Germinal center (tissue), 1 donor: Measurements from ENCODE around the gene CIRBP.

Source experiments
- DNase-seq: peaks from one replicate; pipeline ENCODE4 v3.0.0; 2012; ENCODE audit warnings: mixed read lengths, low spot score

CIRBP gene

DNA sequence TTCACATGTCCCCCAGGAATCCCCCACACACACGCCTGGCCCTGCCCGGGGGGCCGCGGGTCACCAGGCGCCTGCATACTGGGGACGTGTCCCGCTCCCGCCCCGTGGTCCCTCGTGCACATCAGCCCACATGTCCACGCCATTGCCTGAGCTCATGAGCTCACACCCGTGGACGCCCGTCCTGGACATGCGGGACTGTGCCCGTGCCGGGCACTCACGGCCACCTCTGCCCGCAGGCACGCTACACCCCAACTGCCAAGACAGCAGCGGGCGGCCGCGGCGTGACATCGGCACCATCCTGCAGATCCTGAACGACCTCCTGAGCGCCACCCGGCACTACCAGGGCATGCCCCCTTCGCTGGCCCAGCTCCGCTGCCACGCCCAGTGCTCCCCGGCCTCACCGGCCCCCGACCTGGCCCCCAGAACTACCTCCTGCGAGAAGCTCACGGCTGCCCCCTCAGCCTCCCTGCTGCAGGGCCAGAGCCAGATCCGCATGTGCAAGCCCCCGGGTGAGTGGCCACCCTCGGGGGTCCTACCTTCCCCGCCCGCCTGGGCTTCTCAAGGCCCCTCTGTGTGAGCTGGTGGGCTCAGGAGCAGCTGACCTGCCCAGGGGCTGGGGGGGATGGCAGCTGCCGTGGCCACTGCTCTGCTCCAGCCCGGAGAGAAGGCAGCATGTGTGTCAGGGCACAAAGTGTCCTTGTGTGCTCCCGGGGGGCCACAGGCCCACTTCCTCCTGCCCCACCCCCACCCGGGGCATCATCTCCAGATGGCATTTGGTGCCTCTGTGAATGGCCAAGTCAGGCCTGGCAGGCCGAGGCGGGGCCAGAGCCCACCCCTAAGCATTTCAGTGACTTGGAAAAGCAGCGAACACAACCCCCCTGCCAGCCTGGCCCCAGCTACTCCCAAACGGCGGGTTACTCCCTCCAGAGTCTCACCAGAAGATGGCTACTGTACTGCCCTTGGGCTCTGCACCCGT lies 13.7 kb upstream of the CIRBP start:
- no peak for DNase-seq

DNA sequence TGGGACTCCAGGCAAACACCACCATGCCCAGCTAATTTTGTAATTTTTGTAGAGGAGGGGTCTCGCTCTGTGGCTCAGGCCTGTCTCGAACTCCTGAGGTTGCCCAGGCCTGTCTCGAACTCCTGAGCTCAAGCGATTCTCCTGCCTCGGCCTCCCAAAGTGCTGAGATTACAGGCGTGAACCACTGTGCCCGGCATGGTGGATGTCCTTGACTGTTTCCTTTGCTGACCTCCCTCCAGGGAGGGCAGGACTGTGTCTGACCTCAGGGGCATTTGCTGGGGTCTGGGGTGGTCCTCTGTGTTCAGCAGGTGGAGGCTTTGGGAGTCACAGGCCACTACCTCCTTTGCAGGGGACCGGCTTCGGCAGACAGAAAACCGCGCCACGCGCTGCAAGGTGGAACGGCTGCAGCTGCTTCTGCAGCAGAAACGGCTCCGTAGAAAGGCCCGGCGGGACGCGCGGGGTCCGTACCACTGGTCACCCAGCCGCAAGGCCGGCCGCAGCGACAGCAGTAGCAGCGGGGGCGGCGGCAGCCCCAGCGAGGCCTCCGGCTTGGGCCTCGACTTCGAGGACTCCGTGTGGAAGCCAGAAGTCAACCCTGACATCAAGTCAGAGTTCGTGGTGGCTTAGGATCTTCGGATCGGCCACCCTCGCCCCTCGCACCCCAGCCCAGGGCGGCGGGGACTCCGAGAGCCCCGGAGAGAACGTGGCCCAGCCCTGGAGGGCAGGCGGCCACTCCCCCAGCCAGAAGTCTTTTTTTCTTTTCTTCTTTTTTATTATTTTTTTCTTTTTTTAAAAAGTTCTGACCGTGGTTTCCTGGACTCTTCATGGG lies 12.3 kb upstream of the CIRBP start:
- no peak for DNase-seq

DNA sequence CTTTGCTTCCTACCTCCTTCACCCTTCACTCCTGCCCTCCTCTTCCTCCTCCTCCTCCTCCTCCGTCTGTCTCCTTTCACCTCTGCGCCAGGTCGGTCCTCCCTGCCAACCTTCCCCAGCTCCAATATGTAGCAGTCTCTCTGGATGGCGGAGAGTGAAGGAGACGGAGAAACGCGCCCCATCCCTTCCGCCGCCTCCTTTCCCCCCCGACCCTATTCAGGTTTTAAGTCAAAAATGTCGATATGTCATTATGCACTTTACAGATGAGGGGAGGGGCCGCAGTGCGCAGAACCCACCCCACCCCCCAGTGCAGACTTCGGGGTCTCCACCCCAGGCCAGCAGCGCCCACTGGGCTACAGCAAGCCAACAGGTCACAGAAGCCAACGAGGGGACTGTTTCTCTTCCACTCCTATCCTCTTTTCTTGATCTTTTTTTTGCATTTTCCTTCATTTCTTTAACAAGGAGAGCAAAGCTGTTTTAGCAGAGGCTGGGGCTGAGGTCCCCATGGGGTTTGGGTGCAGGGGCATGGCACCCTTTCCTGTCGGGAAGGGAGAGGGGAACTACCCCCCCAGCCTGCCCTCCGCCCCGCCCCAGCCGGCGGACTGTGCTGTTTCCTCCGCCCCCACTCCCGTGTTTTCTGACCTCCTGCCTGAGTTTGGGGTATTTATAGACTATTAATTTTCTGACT lies 11.5 kb upstream of the CIRBP start:
- DNase-seq = no peak

DNA sequence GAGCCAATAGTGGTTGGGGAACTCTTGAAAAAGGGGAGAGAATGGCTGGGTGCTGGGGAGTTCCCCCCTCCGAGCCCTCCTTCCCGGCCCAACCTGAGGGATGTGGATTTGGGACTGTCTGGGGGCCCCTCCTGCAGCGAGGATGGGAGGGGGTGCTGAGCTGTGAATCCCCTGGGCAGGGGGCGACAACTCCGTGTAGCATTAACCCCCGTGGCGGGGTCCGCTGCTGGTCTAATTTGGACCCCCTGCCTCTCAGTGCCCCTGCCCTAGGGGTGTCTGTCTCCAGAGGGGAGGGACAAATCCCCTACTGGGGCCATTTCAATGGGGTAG lies 11.0 kb upstream of the CIRBP start:
- no peak for DNase-seq

DNA sequence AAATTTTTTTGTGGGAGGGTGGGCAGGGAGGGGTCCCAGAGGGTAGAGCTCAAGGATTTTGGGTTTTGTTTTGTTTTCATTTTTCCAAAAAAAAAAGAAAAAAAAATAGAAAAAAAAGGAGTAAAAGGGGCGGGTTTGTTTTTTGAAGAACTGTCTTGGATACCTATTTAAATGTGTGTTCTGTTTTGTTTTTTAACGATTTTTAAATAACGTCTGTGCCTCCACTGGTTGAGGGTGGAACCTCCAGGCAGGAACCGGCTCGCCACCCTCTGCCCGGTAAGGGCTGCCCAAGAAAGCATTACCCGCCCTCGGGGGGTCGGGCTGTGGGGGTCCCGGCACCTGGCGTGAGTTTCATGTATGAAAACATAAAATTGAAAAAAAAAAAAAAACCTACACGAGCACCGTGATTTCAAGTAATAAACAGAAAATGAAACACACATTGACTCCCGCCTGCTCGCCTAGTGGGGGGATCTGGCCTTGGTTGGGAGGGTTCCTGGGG lies 10.4 kb upstream of the CIRBP start:
- no peak for DNase-seq

DNA sequence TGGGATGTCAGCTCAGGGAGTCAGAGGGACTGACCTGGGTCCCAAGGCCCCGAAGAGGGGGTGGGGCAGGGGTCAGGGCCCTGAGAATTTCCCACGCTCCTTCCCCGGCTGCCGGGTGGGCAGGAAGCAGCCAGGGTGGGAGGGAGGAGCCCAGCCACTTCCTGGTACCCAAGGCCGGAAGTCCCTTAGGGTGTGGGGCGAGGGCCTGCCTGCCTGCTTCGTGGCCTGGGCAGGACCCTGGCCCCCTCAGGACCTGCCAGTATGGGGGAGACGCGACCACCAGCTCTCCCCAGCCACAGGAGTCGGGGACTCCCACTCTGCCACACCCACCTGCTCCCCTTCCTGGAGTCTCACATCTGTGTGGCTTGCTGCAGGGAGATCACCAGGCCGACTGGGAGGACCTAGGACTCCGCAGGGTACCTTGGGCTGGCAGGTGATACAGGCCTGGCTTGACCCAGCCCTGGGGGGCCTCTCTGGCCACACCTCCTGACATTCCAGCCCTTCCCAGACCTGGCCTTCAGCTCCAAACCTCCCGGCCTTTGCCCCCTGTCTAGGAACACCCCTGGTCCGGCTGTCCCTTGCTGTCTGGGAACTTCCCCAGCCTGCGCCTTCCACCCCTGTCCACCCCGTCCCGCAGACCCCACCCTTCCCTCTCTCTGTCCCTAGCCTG lies 9.8 kb upstream of the CIRBP start:
- DNase-seq = no peak

DNA sequence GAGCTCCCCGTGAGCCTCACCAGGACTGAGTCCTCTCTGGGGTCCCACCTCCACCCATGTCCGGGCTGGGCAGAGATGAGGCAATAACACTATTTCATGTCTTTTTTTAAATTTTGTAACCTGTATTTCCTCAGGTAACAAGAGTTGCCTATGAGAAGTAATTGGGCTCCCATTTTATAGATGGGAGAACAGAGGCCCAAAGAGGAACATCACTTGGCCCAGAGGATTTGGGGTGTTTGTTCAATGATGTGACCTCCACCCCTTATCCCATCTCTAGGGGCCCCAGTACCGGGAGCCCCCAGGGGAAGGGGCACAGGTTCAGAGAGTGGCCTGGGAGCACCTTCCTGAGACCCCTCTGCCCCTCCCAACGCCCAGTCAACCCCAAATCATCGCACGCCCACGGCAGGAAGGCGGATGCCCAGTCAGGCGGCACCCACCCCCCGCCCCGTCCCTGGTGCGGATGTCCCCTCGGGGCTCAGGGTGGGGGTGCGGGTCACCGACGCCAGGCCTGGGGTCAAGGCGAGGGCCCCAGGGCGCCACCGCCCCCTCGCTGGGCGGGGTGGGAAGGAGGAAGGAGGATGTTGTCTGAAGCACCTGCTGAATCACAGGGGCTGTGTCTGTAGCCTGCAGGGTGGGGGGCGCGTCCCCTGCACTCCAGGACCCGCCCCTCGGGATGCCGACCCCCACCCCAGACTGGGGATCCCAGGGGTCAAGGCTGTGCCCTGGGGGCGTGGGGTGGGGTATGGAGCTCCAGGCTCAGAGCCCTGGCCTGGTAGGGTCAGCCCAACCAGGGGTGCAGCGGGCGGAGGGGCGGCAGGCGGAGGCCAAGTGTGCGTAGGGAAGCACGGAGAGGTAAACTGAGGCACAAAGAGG lies 9.0 kb upstream of the CIRBP start:
- DNase-seq = no peak

DNA sequence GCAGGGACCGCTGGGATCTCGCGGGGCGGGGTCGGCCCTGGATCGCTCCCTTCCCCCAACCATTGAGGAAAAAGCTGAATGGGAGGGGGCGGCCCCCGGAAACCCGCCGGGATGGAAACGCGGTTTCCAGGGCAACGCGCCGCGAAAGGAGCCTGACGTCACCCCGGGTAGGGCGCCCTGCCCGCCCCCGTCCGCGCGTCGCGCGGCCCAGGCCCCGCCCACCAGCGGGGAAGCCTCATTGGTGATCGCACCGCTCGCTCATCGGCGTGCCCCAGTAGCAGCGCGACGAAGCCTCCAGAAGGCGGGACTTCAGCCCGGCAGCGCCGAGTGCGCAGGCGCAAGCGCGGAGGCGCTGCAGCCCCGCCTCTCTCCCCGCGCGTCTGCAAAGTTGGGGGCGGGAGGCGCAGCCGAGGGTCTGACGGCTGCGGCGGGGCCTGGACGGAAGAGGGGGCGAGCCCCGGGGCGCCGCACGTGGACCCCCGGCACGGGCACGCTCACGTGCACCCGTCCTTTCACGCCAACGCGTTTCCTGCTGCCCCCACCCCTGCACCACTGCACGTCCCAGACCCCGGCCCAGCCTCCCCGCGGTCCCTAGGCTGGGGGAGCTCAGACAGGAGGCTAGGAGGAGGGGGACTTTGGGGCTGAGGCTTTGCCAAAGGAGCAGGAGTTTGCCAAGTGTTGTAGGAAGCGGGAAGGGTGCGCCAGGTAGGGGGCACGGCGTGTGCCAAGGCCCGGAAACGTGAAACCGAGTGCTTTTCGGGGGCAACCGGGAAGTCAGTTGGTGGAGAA lies 8.2 kb upstream of the CIRBP start:
- peak; percentile 94 for DNase-seq

DNA sequence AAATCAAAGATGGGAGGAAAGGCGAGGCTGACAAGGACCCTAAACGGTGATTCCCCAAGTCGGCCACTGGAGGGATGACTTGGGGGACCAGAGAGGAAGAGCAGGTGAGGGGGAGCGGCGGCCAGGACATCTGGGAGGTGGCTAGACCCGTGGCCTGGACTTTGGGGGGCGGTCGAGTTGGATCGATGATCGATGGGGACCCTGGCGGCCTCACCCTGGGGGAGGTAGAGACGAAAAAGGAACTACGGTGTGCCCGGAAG lies 7.7 kb upstream of the CIRBP start:
- no peak for DNase-seq

DNA sequence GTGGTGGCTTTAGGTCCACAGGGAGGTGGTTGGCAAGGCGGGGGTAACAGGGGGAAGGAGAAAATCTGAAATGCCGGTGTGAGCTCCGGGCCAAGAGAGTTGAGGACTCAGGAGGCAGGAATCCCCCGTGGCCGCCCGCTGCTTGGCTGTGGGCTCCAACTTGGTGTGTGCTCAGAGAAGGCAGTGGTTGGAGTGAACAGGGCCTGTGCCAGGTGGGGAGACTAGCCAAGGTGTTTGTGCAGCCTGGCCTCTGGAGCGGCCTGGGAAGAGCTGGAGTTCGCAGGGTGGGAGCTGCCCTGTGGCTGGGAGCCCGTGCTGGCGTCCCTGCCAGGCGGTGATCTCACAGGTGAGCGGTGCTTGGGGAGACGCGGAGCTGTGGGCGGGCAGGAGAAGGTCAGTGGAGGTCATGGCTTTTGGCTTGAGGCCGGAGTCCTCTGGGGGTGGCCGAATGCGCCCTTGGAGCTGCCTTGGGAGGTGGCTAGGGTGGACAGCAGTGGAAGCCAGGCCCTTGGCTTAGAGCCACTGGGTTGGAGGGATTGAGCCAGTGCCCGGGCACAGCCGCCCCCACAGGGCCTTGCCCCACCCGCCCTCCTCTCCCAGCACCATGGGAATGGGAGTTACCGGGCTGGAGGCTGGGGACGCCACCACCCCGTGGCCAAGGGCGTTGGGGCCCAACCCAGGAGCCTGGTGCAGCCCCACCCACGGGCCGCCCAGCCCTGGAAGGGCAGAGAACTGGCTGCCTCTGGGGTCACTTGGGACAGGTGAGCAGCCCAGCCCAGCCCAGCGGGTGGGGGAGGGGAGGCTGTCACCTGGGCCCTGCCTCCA lies 7.1 kb upstream of the CIRBP start:
- no peak for DNase-seq

DNA sequence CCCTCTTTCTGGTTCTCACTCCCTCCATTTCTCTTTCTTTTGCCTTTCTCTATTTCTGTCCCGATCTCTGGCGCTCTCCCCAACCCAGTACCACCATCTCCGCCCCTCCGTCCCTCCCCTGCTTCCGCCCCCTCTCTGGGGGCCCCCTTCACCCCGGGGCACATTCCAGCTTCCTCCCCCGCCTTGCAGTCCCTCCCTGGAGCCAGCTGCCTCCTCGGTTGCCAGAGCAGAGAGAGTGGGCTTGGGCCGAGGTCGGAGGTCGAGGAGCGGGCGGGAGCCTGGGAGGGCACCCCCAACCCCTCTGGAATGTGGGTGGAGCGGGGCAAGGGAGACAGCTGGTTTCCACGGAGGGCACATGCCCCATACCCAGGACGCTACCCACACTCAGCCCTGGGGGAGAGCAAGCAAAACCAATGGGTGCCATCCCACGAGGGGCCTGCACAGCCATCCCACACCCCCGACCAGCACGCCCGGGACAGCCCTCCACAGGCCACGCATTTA lies 6.5 kb upstream of the CIRBP start:
- DNase-seq = no peak

DNA sequence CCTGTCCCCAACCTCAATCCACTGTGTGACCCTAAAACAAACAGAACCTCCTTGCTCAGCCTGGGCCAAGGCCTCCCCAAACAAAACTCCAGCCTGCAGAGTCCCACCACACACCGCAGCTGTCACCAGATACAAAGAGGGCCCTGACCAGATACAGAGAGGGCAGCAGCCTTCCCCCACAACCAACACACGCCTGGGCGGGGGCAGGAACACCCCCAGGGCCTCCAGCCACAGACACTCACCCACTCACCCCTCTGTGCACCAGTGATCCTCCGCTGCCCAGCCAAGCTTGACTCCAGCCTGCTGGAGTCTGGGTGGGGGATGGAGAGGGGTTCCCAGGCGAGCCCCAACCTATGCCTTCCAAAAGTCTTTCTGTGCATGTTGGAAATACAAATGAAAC lies 5.9 kb upstream of the CIRBP start:
- DNase-seq = no peak

DNA sequence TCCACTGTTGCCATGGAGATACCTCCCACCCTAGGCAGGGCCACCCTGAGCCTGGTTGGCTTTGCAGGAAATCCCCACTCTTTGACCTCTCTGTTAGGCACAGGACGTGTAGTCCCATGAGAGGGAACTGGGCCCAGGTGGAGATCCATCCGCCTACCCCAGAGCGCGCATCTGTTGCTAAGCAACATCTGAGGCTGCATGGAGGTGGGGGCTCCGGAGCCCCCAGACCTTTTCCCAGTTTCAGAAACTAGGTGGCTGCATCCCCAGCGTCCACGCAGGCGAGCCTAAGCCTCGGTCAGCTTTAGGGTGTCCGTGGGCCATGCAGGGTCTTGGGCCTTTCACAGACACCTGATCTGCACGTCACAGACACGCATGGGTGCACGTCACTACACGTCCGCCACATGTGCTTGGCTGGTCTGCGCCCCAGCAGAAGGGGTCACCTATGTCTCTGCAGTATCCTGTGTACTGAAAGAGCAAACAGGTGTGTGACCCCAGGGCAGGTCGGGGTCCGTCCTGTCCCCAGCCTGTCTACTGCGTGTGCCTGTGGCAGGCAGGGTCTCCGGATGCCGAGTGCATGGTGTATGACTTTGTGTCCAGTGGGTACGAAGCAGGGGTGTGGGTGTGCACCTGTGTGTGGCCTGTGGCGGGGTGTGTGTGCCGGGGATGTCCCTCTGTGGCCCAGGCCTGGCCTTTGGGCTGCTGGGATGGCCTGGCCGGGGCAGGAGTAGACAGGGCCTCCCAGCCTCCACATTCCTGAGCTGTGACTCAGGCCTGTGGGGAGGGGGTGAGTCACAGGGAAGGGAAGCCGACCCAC lies 4.1 kb upstream of the CIRBP start:
- DNase-seq = peak; percentile 69

DNA sequence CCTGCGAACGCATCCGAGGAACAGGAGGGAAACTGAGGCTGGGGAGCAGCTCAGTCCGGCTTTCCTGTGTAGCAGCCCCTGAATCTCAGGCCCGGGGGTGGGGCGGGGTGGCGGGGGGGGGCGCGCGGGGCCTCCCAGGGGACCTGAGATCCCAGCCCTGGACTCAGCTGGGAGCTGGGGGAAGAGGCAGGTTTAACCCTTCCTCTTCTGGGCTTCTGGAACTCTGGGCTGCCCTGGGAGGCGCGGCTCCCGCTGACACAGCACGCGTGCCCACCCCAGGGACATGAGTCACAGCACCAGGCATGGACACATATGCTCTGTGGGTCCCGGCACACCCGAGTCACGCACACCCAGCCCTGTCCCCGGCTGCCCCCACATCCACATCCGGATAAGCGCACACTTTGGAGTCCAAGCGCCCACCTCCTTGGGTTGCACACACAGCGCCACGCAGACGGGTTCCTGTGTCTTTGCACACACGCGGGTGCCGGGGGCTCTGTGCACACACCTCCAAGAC lies 3.5 kb upstream of the CIRBP start:
- no peak for DNase-seq

DNA sequence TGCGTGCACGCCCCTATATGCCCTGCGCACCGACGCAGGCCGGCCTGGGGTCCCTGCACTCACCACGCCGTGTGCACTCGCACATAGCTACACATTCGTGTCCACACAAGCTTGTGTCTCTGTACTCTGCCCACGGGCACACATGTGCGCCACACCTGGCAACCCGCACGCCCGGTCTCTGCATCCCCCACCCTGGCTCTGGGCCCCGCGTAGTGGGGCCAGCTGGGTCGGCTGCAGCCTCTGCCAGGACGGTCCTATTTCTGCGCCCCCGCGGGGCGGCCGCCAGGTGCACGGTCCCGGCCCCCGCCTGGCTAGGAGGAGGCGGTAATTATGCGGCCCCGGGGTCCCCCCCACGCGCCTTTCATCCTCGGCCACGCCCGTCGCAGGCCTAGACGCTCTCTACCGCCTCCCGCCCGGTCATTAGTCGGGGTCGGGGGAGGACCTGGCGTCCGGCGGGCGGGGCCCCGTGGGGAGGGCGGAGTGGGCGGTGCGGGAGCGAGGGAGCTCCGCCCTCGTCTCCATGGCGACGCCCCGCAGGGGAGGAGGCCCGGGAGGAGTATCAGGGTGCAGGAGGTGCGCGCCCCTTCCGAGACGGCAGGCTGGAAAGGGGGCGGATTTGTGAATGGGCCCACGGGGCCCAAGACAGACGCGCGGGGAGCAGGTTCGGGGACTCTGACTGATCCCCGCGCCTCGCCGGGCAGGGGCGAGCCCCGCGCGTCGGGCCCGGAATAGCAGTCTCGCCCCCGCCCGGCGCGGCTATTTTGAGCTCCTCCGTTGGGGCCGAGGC lies 2.8 kb upstream of the CIRBP start:
- DNase-seq = peak; percentile 86

DNA sequence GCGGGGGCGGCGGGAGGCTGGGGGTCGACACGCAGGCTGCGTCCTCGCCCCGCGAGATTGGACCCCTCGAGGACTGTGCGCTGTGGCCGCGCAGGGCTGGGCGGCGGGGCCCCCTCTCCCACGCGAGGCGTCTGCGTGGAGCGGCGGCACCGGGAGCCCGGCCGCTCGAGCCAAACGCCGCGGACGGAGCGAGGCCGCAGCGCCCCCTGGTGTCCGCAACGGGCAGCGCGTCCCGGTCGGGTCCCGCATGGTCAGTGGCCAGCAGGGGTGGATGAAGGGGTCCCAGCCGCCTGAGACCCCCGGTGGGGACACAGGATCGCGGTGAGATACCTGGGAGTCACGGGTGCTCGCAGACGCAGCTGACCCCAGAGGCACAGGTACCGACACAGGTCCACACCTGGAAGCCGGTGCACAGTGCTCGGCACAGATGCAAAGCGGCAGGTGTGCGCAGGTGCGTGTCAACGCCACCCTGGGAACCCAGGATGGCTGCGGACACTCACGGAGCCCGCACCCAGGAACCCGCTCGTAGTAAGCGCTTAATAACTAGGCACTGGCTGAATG lies 2.1 kb upstream of the CIRBP start:
- DNase-seq = no peak
